GM18867 (cell line): ENCODE measurements around the gene PTTG2.
A peak's percentile ranks its signal among the peaks of the same experiment; 100 is the strongest.
"Not testable (repeated sequence)": the region's sequence is repeated elsewhere in the genome, so short reads cannot be mapped to it uniquely, and the experiment has no call there.

Experiments
- ATAC-seq: cut with Tn5 transposase; IDR thresholded peaks from one replicate; pipeline ENCODE4 v1.9.1; 2021; ENCODE audit warnings: mild to moderate bottlenecking, moderate library complexity; ENCODE audit not compliant: unreplicated experiment

PTTG2 gene

DNA sequence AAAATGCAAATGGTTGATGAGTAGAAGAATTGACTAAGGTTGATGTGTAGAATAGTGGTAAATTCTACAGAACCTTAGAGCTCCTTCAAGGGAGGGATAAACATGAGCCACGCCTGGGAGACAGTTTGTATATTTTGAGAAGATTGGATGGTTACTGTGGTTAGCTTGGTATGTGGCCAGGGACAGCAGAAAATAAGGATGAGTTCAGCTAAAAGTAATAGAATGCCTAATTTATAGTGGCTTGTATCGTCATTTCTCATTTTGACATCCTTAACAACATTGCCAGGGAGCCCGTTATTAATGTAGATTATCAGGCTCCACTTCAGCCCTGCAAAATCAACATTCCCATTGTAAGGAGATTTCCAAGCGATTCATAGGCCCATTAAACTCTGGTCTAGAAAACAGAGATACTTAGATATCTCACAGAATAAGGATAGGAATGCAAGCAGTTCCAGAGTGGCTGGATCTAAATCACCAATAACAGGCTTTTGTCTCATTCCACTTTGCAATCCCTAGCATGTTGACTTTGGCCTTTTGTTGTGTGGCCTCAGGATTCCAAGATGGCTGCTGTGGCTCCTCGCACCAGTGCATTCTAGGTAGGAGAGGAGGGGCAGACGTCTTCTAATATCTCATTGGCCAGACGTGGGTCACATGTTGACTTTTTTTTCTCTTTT is 6.4 kb upstream of the PTTG2 start:
- no peak for ATAC-seq

DNA sequence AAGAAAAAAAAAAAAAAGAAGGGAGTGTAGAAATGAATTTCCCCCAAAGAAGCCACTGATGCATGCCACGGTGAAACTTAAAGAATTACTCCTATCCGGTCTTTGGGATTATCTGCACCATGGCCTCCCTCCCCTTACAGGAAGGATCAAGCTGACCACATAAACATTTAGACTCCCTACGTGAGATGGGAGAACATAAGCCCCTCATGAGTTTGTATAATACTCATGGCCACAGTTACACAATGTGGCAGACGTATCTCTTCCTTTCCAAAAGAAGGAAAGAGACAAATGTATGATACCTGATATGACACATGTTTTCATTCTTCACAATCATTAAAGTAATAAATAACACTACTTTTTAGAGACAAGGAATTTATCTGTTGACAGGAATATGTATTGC is 3.3 kb upstream of the PTTG2 start:
- ATAC-seq, result no peak

DNA sequence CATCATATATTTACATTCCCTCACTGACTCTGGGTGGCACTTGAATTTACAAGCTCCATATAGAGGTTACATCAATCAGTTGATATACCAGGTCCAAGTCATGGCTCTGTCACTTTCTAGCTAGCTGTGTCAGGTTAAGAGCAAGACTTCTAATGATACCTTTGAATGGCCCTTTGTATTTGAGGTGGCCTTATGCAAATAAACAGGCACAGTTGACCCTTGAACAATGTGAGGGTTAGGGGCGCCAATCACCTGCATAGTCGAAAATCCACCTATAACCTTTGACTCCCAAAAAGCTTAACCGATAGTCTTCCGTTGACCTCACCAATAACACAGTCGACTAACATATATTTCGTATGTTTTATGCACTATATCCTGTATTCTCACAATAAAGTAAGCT is 1.3 kb upstream of the PTTG2 start:
- no peak for ATAC-seq

DNA sequence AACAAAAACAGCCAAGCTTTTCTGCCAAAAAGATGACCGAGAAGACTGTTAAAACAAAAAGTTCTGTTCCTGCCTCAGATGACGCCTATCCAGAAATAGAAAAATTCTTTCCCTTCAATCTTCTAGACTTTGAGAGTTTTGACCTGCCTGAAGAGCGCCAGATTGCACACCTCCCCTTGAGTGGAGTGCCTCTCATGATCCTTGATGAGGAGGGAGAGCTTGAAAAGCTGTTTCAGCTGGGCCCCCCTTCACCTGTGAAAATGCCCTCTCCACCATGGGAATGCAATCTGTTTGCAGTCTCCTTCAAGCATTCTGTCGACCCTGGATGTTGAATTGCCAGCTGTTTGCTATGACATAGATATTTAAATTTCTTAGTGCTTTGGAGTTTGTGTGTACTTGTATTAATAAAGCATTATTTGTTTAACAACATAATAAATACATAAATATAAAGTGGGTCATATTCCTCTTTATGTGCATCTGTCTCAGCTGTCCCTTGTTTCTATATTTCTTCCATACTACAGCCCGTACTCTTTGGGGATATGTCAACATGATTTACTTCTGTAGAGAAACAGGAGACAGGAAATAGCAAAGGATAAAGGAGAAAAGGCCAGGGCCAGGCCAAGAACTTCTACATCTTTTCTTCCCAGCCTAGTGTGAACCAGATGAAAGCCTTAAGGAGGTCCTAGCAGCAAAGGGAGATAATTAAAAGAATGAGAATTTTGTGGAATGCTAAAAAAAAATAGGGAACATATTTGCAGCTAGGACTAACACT is 667 bp downstream of the PTTG2 start:
- ATAC-seq, result no peak

DNA sequence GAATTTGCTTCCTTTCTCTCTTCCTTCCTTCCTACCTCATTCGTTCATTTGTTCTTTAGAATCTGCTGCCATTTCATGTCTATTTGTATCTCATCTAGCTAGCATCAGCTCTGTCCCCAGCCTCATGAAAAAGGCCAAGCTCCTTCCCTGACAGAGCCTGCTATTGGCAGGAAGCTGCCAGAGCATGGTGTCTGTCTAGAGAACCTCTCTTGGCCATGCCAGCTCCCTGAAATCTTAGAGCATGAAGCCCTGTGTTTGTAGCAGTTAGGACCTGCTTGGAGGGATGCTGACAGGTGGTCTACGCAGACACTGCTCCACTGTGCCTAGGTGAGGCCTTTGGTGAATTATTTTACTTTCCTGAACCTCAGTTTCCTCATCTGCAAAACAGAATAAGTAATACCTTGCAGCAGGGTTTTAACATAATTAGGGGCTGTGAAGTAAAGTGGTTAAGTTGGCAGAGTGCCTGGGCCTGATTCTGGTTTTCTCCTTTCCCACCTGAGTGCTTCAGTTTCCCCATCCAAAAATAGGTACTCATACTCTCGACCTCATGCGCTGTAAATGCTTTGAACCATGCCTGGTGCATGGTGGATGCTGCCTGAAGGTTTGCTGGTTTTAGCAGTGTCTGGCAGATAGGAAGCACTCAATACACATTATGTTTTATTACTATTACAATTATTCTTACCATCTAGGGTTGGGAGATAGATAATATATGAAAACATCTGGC is 4.7 kb downstream of the PTTG2 start:
- ATAC-seq, result peak; percentile 81

DNA sequence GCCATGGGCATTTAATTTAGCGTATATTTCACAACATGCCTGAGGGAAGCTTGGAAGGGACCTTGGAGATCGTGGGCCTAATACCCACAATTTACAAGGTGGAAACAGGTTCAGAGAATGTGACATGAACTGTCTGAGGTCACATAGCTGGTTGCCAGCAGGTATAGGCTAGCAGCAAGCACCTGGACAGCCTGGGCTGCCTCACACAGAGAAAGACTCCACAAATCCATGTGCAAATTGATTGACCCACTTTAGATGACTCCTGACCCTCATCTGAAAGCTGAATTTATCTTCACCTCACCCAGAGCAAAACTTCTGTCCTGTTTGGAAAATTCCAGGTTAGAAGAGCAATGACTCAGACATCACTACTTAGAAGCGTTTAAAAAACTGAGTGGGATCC is 5.8 kb downstream of the PTTG2 start:
- no peak for ATAC-seq

DNA sequence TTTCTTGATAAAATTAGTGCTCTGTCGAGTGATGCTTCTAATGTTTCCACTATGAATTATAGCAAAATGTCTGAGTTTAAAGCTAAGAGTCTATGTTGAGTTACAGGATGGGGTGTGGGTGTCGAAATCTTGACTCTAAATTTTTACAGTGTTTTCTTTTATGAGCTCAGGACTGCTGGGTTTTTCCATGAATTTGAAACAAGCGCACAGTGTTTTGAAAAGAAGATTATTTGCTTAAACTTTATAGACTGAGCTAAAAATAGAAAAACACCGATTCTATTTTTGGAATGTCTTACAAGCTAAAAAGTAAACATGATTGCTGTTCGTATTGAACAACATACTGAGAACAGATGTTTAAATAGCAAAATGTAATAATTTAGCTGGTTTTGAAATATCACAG is 7.5 kb downstream of the PTTG2 start:
- ATAC-seq, result no peak

DNA sequence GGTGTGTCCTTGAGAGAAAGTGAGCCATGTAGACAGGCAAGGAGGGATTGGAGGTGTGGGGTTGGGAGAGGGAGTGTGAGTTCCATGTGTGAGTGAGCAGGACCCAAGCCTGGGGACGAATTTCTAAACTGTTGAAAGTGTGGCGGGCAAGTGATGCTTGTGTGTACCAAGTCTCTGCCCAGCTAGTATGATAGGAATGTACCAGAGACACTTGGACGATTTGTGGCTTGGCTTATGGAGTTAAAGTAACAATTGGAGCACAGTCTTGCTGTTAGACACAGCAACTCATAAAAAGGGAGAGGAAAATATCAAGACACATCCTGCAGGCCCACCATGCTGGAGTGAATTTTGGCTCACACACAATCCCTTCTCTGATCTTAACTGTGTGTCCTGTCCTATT is 8.5 kb downstream of the PTTG2 start:
- no peak for ATAC-seq

DNA sequence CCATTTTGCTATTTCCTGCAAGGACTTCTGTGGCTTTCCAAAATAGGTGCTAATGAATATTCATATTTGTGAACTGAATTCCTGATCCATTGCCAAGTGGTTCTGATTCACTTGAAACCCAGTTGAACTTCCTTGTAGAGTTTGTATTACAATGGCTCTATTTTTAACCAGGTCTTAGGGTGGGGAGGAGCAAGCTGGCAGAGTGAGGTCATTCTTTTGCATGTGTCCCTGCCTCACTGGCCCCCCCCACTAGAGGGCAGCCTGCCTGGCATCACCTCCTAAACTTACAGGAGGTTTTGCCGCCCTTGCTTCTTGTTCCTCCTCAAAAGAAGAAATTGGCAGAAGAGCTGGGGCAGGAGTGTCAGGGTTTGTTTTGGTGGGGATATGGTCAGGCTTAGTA is 10.5 kb downstream of the PTTG2 start:
- ATAC-seq, result peak; percentile 61

DNA sequence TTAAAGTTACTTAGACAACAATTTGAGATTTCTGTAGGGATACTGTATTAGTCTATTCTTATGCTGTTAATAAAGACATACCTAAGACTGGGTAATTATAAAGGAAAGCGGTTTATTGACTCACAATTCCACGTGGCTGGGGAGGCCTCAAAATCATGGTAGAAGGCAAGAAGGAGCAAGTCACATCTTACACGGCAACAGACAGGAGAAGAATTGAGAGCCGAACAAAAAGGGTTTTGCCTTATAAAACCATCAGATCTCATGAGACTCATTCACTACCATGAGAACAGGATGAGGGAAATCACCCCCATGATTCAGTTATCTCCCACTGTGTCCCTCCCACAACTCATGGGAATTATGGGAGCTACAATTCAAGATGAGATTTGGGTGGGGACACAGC is 11.0 kb downstream of the PTTG2 start:
- ATAC-seq, result no peak

DNA sequence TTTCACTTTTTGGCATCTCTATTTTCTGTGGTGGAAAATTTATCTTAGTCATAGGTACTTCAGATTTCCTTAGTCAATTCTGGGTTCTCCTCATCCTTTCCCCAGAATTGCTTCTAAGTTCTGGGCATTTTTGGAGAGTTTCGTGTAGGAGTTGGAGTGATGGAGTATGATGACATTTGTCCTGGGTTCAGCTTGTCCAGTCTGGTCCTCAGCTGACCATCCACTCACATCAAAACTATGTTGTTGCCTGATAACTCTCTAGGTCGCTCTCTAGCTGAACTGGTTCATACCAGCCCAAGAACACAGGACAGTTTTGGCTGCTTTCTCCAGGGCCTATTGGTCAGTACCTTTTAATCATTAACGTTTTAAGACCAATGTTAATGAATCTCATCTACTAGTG is 13.2 kb downstream of the PTTG2 start:
- no peak for ATAC-seq

DNA sequence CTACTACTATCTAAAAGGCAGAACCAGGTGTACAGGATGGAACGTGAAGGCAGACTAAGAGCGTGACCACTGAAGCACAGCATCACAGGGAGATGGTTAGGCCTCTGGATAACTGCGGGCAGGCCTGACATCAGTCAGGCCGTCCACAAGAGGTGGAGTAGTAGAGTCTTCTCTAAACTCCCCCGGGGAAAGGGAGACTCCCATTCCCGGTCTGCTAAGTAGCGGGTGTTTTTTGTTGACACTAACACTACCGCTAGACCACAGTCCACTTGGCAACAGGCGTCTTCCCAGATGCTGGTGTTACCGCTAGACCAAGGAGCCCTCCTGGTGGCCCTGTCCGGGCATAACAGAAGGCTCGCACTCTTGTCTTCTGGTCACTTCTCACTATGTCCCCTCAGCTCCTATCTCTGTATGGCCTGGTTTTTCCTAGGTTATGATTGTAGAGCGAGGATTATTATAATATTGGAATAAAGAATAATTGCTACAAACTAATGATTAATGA is 15.2 kb downstream of the PTTG2 start:
- ATAC-seq, result not testable (repeated sequence)

DNA sequence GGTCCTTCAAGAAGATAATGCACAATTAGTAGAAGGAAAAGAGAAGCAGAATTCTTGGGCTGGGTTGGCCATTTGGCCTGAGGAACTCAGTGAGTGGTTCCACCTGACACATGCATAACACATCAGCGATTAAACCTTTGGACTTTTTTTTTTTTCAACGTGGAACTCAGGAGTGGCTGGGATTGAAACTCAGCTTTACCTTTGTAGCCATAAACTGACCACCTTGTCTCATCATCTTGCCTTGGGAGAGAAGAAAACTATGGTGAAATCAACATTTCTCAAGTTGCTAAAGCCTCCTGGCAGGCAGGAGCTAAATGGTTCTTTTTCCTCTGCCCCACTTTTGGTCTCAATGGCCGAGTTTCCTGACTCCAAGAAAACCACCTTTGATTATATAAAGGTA is 16.3 kb downstream of the PTTG2 start:
- no peak for ATAC-seq

DNA sequence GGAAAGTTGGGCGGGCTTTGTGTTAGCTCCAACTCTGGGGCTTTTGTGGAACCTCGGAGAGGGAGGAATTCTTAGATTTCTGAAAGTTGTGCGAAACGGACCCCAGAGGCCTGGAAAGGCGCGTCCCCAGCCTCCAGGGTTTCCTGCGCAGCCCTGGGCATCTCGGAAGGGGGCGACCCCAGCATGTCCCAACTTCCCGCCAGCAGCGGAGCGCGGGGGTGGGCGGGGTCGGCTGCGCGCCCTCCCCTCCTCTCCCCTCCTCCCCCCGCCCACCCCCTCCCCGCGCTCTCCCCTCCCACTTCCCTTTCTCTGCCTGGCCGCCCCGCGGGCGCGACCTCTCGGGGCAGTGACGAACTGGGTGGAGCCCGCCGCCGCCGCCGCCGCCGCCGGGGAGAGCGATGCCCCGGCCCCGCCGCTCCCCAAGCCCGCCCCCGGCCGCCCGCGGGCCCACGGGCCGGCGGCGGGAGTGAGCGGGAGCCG is 16.8 kb downstream of the PTTG2 start:
- peak; percentile 83 for ATAC-seq

DNA sequence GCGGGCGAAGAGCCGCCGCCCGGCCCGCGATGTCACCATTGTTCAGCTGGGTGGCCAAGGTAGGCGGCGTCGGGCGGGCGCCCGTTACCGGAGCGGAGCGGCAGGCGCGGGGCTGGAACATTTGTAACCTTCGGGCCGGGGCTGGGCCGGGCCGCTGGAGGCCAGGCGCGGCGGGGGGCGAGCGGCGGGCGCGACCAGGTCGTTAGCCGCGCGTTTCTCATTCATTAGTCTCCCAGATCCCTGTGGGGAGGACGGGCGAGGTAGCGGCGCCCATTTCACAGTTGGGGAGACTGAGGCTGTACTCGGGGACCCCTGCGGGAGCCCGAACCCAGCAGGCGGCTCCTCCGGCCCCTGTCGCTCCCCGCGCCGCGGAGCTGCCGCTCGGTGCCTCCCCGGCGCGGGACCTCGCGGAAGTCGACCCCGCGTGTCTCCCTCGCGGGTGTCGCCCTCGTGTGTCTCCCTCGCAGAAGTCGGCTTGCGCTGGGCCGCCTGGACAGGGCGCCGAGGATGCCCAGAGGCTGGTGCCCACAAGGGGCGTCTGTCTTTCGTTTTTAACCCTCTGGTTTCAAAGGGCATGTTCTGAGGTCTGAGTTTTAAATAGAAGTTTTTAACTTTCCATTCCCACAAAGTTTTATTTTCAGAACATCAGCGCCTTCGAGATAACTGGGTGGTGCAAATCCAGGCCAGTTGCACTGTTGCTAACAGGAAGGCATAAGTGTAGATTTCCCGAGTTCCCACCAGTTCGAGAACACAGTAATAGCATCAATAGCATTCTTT is 17.5 kb downstream of the PTTG2 start:
- peak; percentile 74 for ATAC-seq

DNA sequence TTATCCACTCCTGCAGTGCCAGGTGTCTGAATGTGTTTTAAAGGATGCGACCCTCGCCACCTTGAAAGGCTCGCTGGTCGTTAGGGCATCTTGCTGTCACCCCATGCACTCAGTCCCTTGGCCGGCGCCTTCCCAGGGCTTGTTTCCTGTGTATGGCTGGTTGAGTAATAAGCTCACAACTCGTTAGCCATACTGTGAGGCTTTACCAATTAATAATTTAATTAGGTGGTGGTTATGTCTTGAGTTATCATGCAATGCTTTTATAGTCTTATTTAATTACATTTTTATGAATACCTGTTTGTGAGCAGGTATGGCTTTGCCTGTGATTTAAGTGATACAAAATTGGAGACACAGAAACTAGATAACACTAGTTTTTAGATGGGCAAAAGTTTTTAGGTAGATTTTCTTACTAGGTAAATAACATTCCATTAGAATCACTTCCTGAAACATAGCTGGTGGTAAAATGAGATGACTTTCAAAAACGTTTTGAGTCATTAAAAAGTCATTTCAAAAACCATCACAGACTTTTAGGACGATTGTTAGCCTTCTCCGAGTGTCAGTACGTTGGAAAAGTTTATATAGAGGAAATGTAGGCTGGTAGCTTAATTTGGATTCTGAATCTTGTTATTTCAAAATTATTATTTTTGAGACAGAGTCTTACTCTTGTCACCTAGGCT is 18.2 kb downstream of the PTTG2 start:
- ATAC-seq, result peak; percentile 28

DNA sequence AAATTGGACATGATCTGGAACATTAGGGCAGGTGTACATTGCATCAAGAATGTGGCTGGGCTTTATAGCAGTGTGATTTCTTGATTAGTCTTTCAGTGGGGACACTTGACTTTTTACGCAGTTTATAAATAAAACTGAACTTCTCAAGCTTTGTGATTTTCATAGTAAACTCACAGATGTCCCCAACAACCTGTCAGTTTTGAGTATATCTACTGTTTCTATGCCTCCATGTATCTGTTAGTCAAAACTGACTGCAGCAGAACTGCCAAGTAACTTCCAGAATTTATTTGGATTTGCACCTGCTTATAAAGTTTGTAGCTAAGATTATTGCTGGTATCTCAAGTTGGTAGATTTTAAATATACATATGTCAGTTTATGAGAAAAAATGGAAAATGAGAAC is 20.0 kb downstream of the PTTG2 start:
- no peak for ATAC-seq

DNA sequence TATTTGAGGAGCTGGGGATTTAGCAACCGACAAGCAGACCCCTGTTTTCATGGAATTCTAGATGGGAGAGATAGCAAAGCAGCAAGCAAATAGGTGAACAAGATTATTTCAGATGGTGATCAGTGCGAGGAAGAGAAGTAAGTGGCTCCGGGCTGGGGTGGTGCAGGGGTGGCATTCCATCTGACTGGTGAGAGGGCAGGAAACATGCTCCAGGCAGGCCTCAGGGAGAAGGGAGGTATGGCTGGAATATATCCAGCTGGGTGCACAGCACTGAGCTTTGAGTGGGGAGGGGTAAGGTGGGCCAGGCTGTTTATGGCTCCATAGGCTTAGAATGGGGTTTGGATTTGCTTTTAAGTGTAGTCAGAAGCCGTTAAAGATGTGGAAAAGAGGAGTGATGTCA is 21.2 kb downstream of the PTTG2 start:
- ATAC-seq, result no peak

DNA sequence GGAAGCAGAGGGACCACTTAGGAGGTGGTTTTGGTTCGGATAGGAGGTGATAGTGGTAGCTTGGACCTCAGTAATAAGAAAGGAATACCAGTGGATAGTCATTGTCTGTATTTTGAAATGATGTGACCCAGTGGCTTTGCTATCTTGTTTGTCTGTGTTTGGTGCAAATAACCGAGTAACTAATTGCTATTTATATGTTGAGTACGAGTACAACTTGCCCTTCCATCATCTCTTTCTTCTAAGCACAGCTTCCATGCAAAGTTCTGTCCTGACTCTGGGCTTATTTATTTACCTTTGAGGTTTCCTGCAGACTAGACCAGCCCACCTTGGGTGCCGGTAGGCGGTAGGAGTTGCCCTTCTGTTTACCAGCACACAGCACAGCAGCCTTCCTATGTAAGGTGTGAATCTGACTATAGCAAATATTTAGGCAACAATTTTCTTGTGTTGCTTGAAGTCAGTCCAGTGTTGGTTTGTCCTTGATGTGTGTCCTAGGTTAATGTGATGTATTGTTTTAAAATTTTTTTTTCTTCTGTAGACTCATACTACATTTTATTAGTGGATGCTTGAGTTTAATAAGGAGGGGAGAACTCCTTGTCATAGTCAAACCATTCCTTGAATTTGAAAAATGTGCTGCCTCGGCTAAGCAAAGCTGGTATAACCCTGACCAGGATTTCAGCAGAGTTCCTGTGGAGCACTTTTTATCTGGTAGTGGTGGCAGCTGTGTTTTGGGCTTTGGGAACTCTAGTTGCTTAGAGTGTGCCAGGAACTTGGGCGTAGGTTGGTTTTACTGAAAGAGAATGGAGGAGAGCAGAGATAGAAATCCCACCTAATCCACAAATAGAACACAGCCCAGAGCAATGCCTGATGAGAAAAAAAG is 21.9 kb downstream of the PTTG2 start:
- no peak for ATAC-seq
